GM12864 (cell line): ENCODE measurements around the gene ANKRD39.

ENCODE experiments used
- DNase-seq: peaks from one replicate; pipeline ENCODE4 v3.0.0-alpha.2; 2011; ENCODE audit warnings: low read depth
- H3K4me3 ChIP-seq: 2 replicates; pipeline ENCODE4 v1.5.1; 2011; ENCODE audit warnings: mild to moderate bottlenecking, low read depth, low read length, control low read depth
- CTCF ChIP-seq: IDR thresholded peaks from 2 replicates; pipeline ENCODE4 v1.5.1; 2011; ENCODE audit warnings: low read depth, mild to moderate bottlenecking, moderate library complexity, low read length, control low read depth, inconsistent platforms; ENCODE audit errors: missing control alignments

ANKRD39 gene

GRCh38 chr2:96876269-96877041, 18.6 kb upstream of the ANKRD39 start:
- TF ChIP-seq CTCF, result no peak
- no peak overlapping the region for H3K4me3 ChIP-seq
- DNase-seq, result no peak

GRCh38 chr2:96875498-96876268, 17.9 kb upstream of the ANKRD39 start:
- no peak overlapping the region for H3K4me3 ChIP-seq
- no peak for DNase-seq
- no peak for TF ChIP-seq CTCF

- TF ChIP-seq CTCF, result no peak
- no peak for DNase-seq
- H3K4me3 ChIP-seq, result no peak overlapping the region
These were observed 16.5 kb upstream of the ANKRD39 start for GRCh38 chr2:96874198-96874831.

- no peak for DNase-seq
- H3K4me3 ChIP-seq, result no peak overlapping the region
- no peak for TF ChIP-seq CTCF
These were observed 15.9 kb upstream of the ANKRD39 start for GRCh38 chr2:96873651-96874096.

GRCh38 chr2:96872591-96873349, 15.0 kb upstream of the ANKRD39 start:
- H3K4me3 ChIP-seq, result no peak overlapping the region
- no peak for TF ChIP-seq CTCF
- no peak for DNase-seq

GRCh38 chr2:96870626-96871255, 12.9 kb upstream of the ANKRD39 start:
- no peak overlapping the region; the same call in 1 of the 2 replicates for H3K4me3 ChIP-seq
- DNase-seq, result no peak
- TF ChIP-seq CTCF, result no peak
